Inferior parietal cortex (tissue), 1 donor: Measurements from ENCODE around the gene SPRR1A.

Experiments used
- DNase-seq: peaks from one replicate; pipeline ENCODE4 v3.0.0-alpha.2; 2016; ENCODE audit errors: extremely low spot score

SPRR1A gene

GRCh38 chr1:153028766-153029165 is 44.9 kb downstream of the SPRR1A start:
- no peak for DNase-seq

- DNase-seq, result no peak
These were observed 47.0 kb downstream of the SPRR1A start, which contains the start of gene SPRR1B for GRCh38 chr1:153030895-153031294. Gene SPRR1B, plus strand, starts transcription at chr1:153031203. Its CDS starts 1,143 bp downstream, at chr1:153032346.

GRCh38 chr1:153032073-153032472 is 48.2 kb downstream of the SPRR1A start:
- DNase-seq, result no peak

- DNase-seq, result peak; percentile 13
These were observed 48.9 kb downstream of the SPRR1A start for GRCh38 chr1:153032677-153033308.

DNA sequence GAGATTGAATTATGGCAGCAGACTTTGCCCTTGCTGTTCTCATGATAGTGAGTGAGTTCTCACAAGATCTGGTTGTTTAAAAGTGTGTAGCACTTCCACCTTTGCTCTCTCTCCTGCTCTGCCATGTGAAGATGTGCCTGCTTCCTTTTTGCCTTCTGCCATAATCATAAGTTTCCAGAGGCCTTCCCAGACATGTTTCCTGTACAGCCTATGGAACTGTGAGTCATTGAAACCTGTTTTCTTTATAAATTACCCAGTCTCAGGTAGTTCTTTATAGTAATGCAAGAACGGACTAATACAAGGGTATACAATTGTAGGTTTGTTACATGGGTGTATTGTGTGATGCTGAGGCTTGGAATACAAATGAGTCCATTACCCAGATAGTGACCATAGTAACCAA is 51.3 kb downstream of the SPRR1A start:
- DNase-seq, result no peak
